Fibroblast of lung (primary cell): ENCODE results near the gene UAP1L1.

Experiments used
- CTCF ChIP-seq, 2 donors: IDR thresholded peaks in 1 of 2; conservative IDR thresholded peaks in 1 of 2; 1 replicate in 1 of 2; 2 replicates in 1 of 2; pipeline ENCODE4 v1.5.1; 2011 to 2012; ENCODE audit warnings: low read length in 2 of 2, control low read depth in 1 of 2, inconsistent platforms in 1 of 2, low read depth in 1 of 2, mild to moderate bottlenecking in 1 of 2
- EZH2 ChIP-seq: IDR thresholded peaks from 2 replicates; pipeline ENCODE4 v1.5.1; 2012; ENCODE audit warnings: low read length, control low read depth, mild to moderate bottlenecking; ENCODE audit errors: missing control alignments

GRCh38 chr9:137086531-137087408 lies 9.5 kb downstream of the UAP1L1 start, which contains the start of gene MAN1B1:
- TF ChIP-seq EZH2 (no peak), CTCF (conservative IDR thresholded peaks at IDR 0.05 in 1 of 2, IDR thresholded peaks at IDR 0.05 in 1 of 2; ENCODE audit: low read depth in 1 of 2, low read length in 2 of 2) (no peak)
